ENCODE measurements around the gene MGST1.

The MGST1 gene

GRCh38 chr12:16347391-16348298 is at the start of gene MGST1:
Gene MGST1 (plus strand): TSS chr12:16347645. CDS start chr12:16354253, 6,608 bp downstream.
- DNase-seq, result no peak

DNA sequence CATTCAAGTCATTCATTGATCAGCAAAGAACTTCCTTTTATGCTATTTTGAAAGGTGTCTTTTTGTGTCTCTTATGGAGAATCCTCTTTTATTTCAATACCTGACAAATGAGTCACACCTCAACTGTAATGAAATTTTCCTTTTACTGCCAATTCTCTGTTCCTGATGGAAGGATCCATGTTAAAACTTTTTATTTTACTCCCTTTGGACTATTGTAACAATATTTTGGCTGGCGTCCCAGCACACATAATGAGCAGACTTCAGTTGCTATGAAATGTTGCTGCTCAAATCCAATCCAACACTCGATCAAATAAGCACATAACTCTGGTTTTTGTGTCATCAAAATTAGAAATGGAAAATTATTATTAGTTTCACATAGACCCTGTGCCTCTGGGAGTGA is 48.0 kb upstream of the MGST1 start:
- DNase-seq, result no peak

GRCh38 chr12:16300122-16300521 is 47.3 kb upstream of the MGST1 start:
- no peak for DNase-seq

- no peak for DNase-seq
These were observed 46.7 kb upstream of the MGST1 start for GRCh38 chr12:16300736-16301135.

DNA sequence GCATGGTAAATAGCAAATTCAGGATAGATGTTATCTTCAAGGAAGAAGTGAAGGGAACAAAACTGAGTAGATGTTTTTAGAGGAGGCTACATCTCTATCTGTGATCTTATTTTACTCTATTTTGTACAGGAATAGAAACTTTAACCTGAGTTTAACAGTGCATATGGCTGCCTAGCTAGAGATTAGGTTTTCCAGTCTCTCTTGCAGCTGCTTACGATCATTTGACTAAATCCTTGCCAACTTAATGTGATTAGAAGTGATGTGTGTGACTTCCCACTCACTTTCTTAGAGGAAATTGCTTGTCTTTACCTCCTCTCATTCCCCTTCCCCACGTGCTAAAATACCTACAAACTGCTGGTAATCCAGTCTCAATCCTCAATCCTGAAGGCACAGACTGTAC is 43.5 kb upstream of the MGST1 start:
- DNase-seq, result no peak

- no peak for DNase-seq
These were observed 39.5 kb upstream of the MGST1 start for GRCh38 chr12:16307856-16308475.

GRCh38 chr12:16310934-16311333 is 36.5 kb upstream of the MGST1 start:
- no peak for DNase-seq

- DNase-seq, result no peak
These were observed 24.4 kb upstream of the MGST1 start for GRCh38 chr12:16323010-16323409.

GRCh38 chr12:16323638-16324037 is 23.8 kb upstream of the MGST1 start:
- DNase-seq, result no peak

GRCh38 chr12:16324272-16324671 is 23.2 kb upstream of the MGST1 start:
- no peak for DNase-seq

DNA sequence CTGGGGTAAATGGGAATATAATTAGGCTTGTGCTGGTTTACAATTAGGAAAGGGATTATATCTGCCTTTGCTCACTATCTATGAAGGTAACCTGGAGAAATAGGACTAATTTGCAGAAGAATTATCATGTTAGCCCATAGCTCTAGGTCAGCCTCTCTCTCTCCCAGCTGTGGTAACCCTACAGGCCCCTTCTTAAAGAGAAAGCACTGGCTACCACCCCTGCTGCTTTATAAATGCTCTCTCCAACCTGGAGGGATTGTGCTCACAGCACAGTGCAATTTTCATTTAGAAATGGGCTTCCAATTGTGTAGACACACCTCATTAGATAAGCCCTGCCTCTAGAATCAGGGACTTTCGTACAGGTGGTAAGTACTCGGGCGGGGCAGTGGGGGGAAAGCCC is 22.7 kb upstream of the MGST1 start:
- DNase-seq, result no peak

- DNase-seq, result no peak
These were observed 22.0 kb upstream of the MGST1 start for GRCh38 chr12:16325426-16325825.

- DNase-seq, result no peak
These were observed 19.5 kb upstream of the MGST1 start for GRCh38 chr12:16327963-16328362.

GRCh38 chr12:16329594-16329993 is 17.9 kb upstream of the MGST1 start:
- DNase-seq, result no peak

GRCh38 chr12:16330560-16330959 is 16.9 kb upstream of the MGST1 start:
- no peak for DNase-seq

- no peak for DNase-seq
These were observed 15.4 kb upstream of the MGST1 start for GRCh38 chr12:16331998-16332397.

DNA sequence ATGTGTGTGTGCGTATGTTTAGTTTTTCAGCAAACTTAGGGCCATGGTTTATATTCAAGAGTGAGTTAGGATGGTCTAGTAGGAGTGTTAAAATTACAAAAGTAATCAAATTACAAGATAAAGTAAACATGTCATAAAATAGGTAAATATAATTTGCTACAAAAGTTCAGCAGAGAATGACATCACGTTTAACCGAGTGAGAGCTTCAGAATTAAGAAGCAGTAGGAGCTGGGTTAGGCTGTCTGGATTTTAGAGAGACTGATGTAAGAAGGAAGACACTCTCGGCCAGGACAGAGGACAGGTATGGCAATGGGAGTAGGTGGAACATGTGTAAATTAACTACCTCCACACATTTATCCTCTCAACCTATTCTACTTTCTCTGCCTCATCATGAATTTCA is 11.6 kb upstream of the MGST1 start:
- DNase-seq, result no peak

GRCh38 chr12:16344269-16344668 is 3.2 kb upstream of the MGST1 start:
- no peak for DNase-seq

DNA sequence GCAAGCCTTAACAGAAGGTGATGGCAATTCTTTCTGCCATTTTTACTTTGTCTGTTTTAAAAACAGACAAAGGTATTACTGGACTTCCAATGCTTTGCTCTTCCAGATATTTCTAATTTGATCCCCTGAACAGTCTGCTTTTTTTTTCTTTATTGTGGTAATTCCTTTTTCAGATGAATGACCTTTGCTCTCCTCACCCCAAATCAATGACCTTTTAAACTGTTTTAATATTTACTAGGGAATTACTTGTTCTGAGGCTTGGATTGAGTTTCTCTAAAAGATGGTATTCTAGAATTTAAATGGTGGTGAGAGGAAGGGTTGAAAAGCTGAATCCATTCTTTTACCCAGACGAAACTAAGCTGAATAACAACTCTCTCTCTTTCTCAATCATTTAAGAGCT is 2.3 kb upstream of the MGST1 start:
- DNase-seq, result no peak

- DNase-seq, result no peak
These were observed 487 bp upstream of the MGST1 start for GRCh38 chr12:16346958-16347357.

GRCh38 chr12:16348435-16349130 is 1.1 kb downstream of the MGST1 start:
- no peak for DNase-seq

DNA sequence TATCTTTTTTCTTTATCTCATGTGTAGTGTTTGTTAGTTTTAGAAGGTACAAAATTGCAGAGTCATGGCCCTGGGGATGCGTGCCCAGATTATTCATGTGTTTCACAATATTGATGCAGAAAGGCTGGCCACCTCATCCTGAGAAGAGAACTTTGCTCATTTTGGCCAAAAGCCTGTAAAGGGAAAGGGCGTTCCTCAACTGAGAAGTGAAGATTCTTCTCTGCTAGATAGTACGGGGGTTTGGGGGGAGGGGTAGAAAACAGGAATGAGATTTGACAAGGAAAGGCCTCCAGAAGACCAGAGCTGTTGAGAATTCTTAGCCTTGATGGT is 1.7 kb downstream of the MGST1 start:
- no peak for DNase-seq

GRCh38 chr12:16350682-16351081 is 3.2 kb downstream of the MGST1 start:
- no peak for DNase-seq

GRCh38 chr12:16352481-16352880 is 5.0 kb downstream of the MGST1 start:
- DNase-seq, result no peak

Data from cortex of kidney (tissue), 1 donor.